ENCODE results near the gene ZNF280A. TPM values are rescaled to one million over a fixed set of nuclear protein-coding genes. Genes with fewer than 3 reads are reported as not detected.

The ZNF280A gene
- total RNA-seq = not detected in 2 replicates

GRCh38 chr22:22520020-22520656 lies at the start of gene ZNF280A:
Gene ZNF280A, minus strand, starts transcription at chr22:22520270. Its CDS starts 4,640 bp downstream, at chr22:22515630.

GRCh38 chr22:22558972-22559603 lies 39.0 kb upstream of the ZNF280A start, which contains the start of gene PRAME:
Gene PRAME, minus strand, starts transcription at chr22:22559265. Its CDS starts 2,433 bp downstream, at chr22:22556832.

GRCh38 chr22:22508274-22509176 lies 11.5 kb downstream of the ZNF280A start, which contains the start of gene ZNF280B:
Gene ZNF280B, minus strand, starts transcription at chr22:22508742. Its CDS starts 19,344 bp downstream, at chr22:22489398.

Other genes starting within 250 kb of the ZNF280A start
- 0.38 and 0.86 TPM in 2 replicates for gene ZNF280B, start 11.5 kb downstream of the ZNF280A start, total RNA-seq
- not detected in 2 replicates for gene PRAME, start 39.0 kb upstream of the ZNF280A start, total RNA-seq
- gene GGTLC2, start 124.3 kb upstream of the ZNF280A start, total RNA-seq = not detected in 2 replicates

Data from hair follicular keratinocyte (primary cell).